ENCODE results near the gene SCYL1.

Gene SCYL1

DNA sequence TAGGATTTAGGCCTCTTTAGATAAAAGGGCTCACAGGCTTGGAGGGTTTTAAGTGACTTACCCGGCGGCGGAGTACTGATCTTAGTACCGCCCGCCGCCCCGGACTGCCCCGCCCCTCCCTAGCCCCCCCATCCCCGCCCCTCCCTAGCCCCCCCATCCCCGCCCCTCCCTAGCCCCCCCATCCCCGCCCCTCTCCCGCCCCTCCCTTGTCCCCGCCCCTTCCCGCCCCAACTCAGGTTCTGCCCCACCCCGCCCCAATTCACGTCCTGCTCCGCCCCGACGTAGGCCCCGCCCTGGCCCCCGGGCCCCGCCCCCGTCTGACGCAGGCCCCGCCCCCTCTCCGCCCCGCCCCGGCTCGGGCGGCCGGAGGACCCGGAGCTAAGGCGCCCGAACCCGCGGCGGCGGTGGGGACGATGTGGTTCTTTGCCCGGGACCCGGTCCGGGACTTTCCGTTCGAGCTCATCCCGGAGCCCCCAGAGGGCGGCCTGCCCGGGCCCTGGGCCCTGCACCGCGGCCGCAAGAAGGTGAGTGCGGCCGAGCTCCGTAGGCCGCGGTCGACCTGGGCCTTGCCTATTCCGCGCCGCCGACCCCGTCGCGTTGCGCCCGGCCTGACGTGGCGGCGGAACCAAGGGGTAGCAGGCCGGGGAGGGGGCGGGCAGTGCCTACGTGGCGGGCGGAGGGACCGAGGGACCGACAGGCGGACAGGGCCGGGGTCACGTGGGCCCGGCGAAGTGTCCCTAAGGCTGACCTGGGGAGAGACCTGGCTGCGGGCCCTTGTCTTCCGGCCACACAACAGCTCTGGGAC lies at the start of gene SCYL1:
Gene SCYL1 (plus strand): TSS at position 343 of the 805 bp plus-strand sequence. CDS start 71 bp downstream, at position 414.
- DNase-seq: peak in 1 of 2 experiments; percentile 46

DNA sequence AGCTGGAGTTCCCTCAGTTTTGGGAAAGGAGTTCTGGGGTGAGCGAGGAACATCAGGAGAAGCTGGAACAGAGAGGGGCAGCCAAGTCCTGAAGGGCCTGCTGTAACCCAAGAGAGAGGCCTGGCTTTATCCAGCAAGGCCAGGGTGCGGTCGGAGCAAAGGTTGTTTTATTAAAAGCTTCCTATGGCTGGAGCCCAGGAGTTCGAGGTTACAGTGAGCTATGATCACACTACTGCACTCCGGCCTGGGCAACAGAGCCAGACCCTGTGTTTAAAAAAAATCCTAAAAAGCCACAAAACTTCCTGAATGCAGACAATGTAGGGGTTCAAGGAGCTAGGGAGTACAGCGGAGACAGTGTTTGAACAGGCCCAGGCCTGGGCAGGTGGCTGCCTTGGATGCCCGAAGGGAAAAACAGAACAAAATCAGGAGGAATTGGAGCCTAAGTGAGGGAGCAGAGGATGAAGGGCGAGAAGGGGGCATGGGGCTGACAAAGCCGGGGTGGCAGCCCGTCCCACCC lies 48.2 kb upstream of the SCYL1 start:
- no peak for DNase-seq

DNA sequence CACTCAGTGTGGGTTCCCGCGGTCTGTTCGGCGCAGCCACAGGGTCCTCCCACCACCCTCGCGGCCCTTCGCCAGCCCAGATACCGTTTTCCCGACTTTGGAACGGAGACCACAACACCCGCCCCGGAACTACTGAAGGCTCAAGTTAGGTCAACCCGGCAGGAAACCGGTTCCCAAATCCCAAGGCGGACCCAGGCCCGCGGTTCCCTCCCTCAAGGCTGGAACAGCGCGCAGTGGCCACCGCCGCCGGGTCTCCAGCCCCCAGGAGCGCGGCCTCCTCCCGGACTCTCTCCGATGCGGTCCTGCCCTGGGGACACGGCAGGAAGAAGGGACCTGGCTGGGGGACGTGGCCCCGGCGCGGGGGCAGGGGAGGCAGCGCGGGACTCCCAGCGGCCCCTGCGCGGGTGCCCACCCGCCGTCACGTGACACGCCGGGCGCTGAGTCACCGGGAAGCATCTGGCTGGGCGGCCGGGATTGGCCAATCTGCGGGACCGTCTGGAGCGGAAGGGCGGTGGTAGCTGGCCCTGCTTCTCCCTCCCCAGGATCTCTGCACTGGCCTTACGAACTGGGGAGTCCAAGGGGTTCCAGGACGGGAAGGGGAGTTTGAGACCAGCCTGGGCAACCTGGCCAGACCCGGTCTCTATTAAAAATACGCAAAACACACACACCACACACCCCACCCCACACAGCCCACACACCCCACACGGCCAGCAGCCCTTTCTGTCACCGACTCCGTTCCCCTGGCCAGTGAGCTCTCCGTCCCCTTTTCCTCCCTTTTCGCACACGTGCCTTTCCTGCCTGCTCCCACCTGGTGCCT lies 47.5 kb upstream of the SCYL1 start:
- peak; percentile 82 to 84 for DNase-seq

DNA sequence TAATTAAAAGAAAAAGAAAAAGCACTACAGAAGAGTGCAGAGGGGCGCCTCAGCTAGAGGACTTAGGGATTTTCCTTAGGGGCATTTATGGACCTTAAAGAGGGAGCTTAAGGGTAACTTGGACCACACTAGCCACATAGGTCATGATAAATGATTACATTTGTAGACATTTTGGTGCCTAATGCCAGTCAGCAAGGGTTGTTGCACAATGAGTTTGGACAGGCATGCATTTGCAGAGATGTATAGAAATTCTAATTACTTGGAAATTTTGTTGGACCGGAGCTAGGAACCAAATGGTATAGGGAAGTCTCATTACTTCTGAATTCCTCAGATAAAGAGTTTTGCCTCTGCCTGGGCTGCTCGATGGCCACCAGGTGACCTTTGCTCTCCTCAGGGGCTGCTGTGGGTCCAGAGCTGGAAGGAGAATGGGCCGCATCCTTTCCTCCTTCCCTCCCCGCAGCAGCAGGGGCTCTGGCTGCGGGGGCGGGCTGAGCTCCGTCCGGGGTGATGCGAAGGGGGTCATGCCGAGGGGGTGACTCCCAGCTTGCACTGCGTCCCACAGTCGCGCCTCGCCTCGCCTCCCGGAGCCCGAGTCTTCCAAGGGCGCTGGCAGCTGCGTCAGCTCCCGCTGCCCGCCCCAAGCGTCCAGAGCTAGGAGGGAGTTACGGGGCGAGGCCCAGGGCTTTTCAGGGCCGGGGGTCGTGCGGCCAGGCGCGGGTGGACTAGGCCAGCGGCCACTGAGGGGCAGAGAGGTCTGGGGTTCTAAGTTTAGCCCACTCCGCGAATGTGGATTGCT lies 46.3 kb upstream of the SCYL1 start:
- DNase-seq: no peak

DNA sequence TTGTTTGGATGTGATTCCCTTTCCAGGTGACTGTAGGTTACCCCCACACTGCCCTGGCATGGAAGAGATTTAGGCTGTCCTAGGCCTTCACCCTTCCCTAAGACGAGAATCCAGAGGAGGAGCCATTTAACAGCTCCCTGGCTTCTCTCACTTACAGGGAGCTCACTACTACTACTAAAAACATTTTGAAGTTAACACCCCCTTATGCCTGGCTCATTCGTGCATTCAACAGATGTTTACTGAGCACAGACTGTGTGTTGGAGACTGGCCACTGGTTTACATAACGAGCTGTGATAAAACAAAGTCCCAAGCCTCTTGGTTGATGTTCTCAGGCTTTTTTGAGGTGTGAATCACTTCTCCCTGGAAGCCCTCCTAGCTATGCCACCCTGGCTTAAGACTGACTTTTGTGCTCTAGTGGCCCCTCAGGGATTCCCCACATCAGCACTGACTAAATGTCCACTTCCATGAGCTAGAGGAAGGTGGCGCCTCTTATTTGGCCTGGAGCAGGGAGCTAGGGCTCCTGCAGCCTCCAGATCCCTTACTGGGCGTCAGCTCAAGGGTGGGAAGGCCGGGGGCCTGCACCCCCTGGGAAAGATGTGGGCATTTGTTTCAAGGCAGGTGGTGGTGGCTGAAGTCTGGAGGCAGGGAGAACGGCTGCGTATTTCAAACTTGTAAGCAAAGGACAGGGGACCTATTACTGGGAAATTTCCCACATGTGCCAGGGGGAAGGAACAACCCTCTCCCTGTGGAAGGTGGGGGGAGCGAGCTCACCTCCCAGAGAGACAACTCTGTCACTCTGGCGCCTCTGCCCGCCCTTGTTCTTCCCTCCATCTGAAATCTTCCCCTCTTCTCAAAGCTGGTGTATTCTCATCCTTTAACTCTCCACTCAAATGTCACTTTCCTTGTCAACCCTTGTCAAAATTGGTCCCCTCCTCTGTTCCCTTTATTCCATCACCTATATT lies 45.4 kb upstream of the SCYL1 start:
- peak in 1 of 2 experiments; percentile 63 for DNase-seq

DNA sequence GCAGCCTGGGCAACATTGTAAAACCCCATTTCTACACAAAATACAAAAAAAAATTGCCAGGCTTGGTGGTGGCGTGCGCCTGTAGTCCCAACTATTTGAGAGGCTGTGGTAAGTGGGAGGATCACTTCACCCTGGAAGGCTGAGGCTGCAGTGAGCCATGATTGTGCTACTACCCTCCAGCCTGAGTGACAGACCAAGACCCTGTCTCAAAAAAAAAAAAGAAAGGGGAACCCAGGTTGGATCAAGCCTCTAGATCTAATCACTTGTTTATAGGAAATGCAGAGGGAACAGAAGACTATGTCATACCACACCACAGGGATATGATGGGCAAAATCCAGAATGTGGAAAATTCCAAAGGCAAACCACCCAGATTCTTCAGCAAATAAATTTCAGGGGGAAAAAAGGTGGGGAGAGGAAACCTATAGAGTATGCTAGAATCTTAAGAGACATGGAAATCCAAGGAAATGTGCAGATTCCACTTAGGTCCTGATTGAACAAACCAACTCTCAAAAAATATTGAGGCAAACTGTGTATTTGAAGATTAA lies 42.5 kb upstream of the SCYL1 start:
- DNase-seq: no peak

DNA sequence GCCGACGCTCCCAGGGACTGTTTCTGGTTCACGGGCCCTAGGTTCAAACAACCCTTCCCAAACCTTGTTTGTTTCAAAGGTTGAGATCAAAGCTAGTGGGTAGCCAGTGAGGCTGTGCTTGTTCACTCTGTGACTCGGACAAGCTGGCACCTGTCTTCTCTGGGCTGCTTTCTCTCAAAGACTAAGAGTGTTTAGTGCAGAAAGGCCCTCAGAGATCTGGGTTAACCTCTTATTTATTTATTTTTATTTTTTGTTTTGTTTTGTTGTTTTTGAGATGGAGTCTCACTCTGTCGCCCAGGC lies 39.0 kb upstream of the SCYL1 start:
- no peak for DNase-seq

DNA sequence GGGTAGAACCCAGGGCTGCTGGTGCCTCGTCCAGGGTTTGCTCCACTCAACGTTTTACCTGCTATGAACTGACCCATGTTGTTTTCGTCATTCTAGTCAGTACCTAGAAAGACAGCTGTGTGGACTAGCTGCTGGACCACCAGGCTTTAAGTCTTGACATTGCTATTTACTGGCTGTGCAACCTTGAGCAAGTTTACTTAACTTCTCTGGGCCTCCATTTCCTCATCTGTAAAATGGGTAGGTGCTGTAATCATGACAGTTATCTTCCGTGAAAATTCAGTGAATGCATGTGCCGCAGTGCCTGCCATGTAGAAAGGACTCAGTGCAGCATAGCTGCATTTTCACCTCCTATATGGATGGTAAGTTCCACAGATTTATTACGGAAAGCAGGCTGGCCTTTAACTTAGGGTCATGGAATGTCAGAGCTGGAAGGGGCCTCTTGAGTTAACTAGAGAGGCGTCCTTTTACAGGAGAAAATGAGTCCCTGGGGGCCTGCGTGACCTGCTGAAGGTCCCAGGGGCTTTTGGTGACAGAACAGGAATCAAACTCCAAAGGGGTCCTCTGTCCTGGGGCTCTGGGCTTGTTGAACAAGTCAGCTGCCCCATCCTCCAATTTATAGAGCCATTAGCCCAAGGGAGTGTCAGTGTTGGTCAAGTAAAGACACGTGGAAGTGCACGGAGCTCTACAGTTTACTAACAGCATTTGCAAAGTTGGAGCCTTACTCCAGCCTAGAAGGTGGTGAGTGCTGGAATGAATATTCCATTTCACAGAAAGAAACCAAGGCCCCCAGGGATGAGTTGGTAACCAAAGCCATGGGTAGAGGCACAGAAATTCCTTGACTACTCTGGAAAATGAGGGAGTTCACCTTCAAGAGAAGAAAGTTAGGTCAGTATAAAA lies 38.1 kb upstream of the SCYL1 start:
- no peak for DNase-seq

DNA sequence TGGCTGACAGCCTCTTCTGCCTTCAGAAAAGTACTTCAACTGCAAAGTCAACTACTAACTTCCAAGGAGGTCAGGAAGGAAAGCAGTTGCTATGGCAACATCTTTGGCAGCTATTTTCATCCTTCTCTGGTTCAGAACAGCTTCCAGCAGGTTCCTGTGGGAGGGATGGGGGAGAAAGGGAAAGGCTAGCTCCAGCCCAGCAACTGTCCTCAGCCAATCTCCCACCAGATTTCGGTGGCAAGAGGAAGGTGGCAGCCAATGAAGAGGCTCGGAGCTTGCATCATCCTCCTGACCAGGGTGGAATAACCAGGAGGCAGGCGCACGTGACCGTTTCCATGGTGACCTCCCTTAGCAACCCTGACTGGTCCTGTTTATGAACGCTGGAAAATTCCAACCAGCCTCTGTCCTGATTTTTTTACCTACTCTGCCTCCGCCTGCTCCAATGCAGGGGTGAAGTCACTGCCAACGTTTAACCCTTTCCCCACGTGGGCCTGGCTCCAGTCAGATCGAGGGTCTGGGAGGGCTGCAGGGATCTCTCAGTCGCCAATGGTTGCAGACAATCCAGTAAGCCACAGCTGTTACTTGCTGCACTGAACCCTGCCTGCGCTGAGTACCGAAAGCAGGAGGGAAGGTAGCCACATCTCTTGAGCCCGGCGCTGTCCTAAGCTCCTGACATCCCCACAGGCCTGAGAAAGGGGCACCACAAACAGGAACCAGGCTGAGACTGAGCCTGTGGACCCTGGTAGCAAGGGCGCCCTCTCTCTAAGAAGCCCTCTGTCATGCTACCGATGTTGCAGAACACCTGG lies 37.2 kb upstream of the SCYL1 start:
- DNase-seq: peak; percentile 92 to 97

DNA sequence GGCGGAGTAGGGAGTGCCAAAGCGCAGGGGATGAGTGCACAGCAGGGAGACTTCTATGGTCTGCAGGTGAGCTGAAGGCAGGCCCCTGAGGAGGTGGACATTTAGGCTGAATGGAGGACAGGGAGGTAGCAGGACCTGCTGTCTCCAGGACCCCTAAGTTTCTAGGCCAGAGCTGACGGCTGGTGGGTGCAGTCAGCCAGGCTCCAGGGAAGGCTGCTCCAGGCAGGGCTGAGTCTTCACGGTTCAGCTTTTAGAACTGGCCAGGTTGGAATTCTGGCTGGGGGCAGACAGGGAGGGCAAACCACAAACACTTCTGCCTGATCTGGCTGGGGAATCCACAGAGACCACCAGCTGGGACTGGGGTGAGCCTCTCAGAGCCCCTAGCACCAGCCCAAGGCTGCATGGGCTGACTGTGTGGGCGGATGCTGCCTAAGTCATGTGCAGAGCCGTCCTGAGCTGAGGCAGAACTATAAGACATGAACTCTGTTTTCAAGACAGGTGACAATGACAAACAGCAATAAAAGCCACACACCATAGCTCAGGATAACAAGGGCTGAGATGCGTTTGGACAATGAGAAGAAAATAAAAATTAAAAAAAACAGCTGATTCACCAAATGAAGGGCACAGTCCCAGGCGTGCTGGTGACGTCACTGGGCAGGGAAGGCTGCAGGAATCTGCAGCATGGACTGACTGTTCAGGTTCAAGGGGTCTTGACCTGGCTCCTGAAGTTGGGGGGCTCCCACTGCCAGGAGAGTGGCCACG lies 36.4 kb upstream of the SCYL1 start:
- no peak for DNase-seq

DNA sequence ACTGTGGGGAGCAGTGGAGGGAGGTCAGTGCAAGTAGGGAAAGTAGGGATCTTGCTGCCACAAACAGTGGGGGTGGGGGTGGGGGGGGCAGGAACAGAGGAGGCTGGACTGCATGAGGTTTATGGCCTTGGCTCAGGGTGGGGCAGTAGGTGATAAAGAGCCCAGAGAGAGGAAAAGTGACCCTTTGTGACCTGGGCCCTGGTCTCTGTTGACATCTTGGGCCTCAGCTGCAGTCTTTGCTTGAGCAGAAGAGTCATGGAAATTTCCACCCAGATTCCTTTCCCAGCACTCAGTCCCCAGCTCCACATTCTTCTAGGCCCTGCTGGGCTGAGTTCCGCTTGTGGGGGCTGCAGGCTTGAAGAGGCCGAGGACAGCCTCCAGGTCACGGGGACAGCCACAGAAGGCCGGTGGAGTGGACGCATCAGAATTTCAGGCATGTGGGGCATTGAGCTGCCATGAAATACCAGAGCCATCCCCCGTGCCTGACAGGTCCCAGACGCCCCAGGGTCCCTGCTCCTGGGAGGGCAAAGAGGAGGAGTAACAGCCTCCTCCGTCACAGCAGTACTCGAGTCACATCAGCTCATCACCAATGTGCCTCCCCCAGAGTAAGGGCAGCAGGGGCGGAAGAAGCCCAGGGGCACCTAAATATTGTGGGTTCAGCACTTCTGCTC lies 35.7 kb upstream of the SCYL1 start:
- no peak for DNase-seq

DNA sequence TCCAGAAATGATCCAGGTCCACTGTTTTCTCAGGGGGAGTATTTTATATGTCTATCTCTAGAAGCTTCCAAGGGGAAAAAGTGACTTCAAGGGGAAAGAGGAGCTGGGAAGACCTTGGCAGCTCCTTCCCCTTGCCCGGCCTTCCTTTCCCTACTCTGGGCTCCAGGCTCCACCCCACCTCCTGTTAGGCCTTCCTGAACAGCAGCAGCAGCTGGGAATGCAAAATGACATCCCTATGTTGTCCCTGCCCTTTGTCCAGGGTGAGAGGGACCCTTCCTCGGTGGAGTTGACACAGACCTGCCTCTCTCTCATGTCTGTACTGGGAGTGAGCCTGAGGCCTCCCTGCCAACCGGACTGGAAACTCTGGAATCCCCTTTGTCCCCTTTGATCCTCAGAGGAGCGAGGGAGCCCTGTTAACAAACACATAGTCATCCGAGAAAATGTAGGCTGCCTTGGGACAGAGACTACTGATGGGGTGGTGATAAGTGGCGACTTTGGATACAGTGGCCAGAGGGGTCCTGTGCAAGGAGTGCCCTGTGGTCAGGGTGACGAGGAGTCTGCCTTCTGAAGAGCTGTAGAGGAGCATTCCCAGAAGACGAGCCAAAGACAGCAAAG lies 35.1 kb upstream of the SCYL1 start:
- DNase-seq: no peak

DNA sequence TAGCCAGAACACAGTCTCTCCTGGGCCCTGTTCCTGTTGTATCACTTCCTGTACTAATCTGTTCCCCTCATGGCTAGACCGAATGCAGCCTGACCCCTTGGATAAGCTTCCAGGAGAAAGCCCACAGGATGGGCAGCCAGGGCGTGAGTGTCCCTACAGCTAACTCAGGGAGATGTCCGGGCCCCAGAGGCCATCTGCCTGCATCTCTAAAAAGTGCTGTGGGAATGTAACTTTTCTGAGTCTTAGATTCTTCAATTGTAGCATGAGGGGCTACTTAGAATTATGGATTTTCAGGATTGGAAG lies 33.8 kb upstream of the SCYL1 start:
- DNase-seq: no peak

DNA sequence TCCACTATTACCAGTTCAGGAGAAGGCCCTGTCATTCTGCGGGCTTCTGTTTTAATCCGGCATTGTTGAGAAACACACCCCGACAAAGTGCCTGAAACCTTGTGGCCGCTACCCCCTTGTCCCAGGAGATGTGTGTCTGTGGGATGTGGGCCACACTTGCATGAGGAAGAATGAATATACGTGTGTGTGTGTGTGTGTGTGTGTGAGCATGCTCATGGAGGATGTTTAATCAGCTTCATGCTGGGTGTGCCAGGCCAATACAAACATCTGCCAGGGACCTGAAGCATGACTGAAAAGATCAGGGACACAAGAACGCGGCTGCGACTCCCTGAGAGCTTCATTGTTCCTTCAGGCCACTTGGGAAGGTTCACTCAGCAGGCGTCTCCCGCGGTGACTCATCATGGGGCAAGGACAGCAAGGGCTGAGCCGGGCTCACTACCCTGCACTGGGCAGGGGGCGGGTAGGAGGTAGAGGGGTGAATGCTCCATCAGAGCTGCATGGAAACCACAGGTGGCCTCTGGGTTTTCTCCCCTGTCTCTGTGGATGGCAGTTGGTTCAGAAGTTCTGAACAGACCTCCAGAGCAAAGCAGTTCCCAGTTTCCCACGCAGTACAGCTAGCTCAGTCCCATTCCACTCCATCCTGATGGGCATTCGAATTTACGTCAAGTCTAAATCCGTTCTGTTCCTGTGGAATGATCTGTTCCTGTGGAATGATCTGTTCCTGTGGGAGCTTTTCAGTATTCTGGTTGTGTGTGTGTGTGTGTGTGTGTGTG lies 33.1 kb upstream of the SCYL1 start:
- peak; percentile 86 to 89 for DNase-seq

DNA sequence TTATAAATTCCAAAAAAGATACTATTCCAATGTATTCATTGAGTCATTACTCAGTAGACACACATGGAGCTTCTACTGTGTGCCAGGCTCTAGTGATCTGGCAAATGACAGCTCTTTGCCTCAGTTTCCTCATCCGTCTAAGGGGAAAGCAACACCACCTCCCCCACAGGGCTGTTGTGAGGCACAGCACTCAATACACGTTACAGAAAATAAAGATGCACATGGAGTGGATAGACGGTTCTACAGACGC lies 32.6 kb upstream of the SCYL1 start:
- no peak for DNase-seq

DNA sequence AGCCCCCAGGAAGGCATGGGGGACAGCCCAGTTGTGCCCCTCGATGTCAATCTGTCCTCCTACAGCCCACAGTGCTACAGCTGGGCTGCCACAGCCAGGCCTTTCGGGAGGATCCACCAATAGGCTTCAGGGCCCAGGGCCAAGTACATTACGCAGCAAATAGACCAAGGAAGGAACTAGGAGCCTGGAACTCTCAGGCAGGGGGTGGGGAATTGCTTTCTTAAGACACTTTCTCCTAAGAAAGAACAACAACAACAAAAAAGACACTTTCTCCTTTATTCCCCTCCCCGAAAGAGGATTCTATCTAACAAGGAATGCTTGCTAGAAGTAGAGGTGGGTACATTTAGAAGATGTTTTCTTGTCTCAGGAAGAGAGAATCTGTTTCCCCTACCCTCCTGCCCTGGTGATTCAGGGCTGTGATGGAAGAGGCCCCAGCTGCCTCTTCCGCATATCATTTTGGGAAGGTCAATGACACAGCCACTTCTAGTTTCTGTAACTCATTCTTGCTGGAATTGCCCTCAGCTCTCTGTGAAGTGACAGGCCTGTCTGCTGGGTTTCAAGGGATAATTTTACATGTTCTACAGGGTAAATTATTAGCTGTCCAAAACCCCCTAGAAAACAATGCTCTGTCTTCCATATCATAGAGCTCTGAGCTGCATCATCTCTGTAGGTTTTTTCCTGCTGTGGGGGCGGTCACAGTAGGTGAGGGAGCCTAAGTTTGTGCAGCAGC lies 32.1 kb upstream of the SCYL1 start:
- DNase-seq: no peak
